Liver (tissue), 9 donors: ENCODE measurements around the gene SLU7. TPM values are rescaled to one million over a fixed set of nuclear protein-coding genes. Genes with fewer than 3 reads are reported as not detected.

Source experiments
- DNase-seq: peaks from one replicate; pipeline ENCODE4 v3.0.0-alpha.2; 2017; ENCODE audit warnings: low spot score
- H3K27ac ChIP-seq, 2 donors: one replicate each; pipeline ENCODE4 v1.7.0; 2013; ENCODE audit warnings: inconsistent platforms in 2 of 2, low read length in 2 of 2, control low read depth in 1 of 2, low read depth in 1 of 2, mild to moderate bottlenecking in 1 of 2
- H3K27me3 ChIP-seq, 4 donors: one replicate each; pipeline versions ENCODE4 v1.6.1 to v1.7.0; 2013; ENCODE audit warnings: low read length in 3 of 4, inconsistent platforms in 1 of 4, mild to moderate bottlenecking in 1 of 4, moderate library complexity in 1 of 4; ENCODE audit not compliant: control insufficient read depth in 4 of 4, insufficient read depth in 4 of 4
- H3K36me3 ChIP-seq, 4 donors: one replicate each; pipeline versions ENCODE4 v1.6.1 to v1.7.0; 2013; ENCODE audit warnings: low read length in 3 of 4, mild to moderate bottlenecking in 3 of 4, low read depth in 1 of 4, moderate library complexity in 1 of 4; ENCODE audit not compliant: control insufficient read depth in 4 of 4, insufficient read depth in 3 of 4
- H3K4me1 ChIP-seq, 4 donors: one replicate each; pipeline versions ENCODE4 v1.6.1 to v1.7.0; 2013; ENCODE audit warnings: low read length in 3 of 4, mild to moderate bottlenecking in 3 of 4, moderate library complexity in 1 of 4; ENCODE audit not compliant: control insufficient read depth in 4 of 4, insufficient read depth in 4 of 4
- H3K4me3 ChIP-seq, 3 donors: one replicate each; pipeline versions ENCODE4 v1.6.1 to v1.7.0; 2013; ENCODE audit warnings: low read length in 3 of 3, control low read depth in 1 of 3, low read depth in 1 of 3, mild to moderate bottlenecking in 1 of 3
- H3K9ac ChIP-seq, 2 donors: one replicate each; pipeline ENCODE4 v1.7.0; 2013; ENCODE audit warnings: low read length in 2 of 2, mild to moderate bottlenecking in 2 of 2, moderate library complexity in 2 of 2, control low read depth in 1 of 2, low read depth in 1 of 2
- H3K9me3 ChIP-seq, 4 donors: one replicate each; pipeline versions ENCODE4 v1.6.1 to v1.7.0; 2013; ENCODE audit warnings: low read length in 3 of 4; ENCODE audit not compliant: control insufficient read depth in 4 of 4
- ATF3 ChIP-seq: IDR thresholded peaks from 2 replicates; pipeline ENCODE4 v1.6.1; 2016; ENCODE audit warnings: antibody characterized with exemption
- CTCF ChIP-seq: fragments of 150-350 bp; IDR thresholded peaks from 2 replicates; pipeline ENCODE4 v1.5.1; 2017; ENCODE audit warnings: improper control_type of control experiment, low read depth, low read length; ENCODE audit not compliant: missing input control
- EGR1 ChIP-seq, 2 donors: IDR thresholded peaks; 2 replicates each; pipeline ENCODE4 v1.6.1; 2016 to 2018; ENCODE audit warnings: antibody characterized with exemption in 2 of 2, low read depth in 2 of 2
- FOXA1 ChIP-seq: IDR thresholded peaks from 2 replicates; pipeline ENCODE4 v1.6.1; 2016; ENCODE audit warnings: antibody characterized with exemption
- FOXA2 ChIP-seq: IDR thresholded peaks from 2 replicates; pipeline ENCODE4 v1.6.1; 2016; ENCODE audit warnings: antibody characterized with exemption
- GABPA ChIP-seq, 2 donors: IDR thresholded peaks in 1 of 2; conservative IDR thresholded peaks in 1 of 2; 2 replicates each; pipeline ENCODE4 v1.6.1; 2016; ENCODE audit warnings: antibody characterized with exemption in 2 of 2, mild to moderate bottlenecking in 1 of 2, moderate library complexity in 1 of 2
- HNF4G ChIP-seq: IDR thresholded peaks from 2 replicates; pipeline ENCODE4 v1.6.1; 2016; ENCODE audit warnings: antibody characterized with exemption
- JUND ChIP-seq, 2 donors: IDR thresholded peaks; 2 replicates each; pipeline ENCODE4 v1.6.1; 2016; ENCODE audit warnings: antibody characterized with exemption in 2 of 2
- NR2F2 ChIP-seq: IDR thresholded peaks from 2 replicates; pipeline ENCODE4 v1.6.1; 2016; ENCODE audit warnings: antibody characterized with exemption
- RAD21 ChIP-seq, 2 donors: IDR thresholded peaks; 2 replicates each; pipeline ENCODE4 v1.6.1; 2016; ENCODE audit warnings: antibody characterized with exemption in 2 of 2, mild to moderate bottlenecking in 2 of 2
- REST ChIP-seq: IDR thresholded peaks from 2 replicates; pipeline ENCODE4 v1.6.1; 2016; ENCODE audit warnings: antibody characterized with exemption, mild to moderate bottlenecking
- RXRA ChIP-seq, 2 donors: IDR thresholded peaks; 2 replicates each; pipeline ENCODE4 v1.6.1; 2017 to 2018; ENCODE audit warnings: antibody characterized with exemption in 2 of 2, mild to moderate bottlenecking in 1 of 2
- SP1 ChIP-seq: IDR thresholded peaks from 2 replicates; pipeline ENCODE4 v1.6.1; 2018; ENCODE audit warnings: antibody characterized with exemption, mild to moderate bottlenecking
- TAF1 ChIP-seq: conservative IDR thresholded peaks from 2 replicates; pipeline ENCODE4 v1.6.1; 2016; ENCODE audit warnings: antibody characterized with exemption, mild to moderate bottlenecking
- YY1 ChIP-seq: IDR thresholded peaks from 2 replicates; pipeline ENCODE4 v1.6.1; 2016; ENCODE audit warnings: antibody characterized with exemption, mild to moderate bottlenecking
- ZBTB33 ChIP-seq: IDR thresholded peaks from 2 replicates; pipeline ENCODE4 v1.6.1; 2016; ENCODE audit warnings: antibody characterized with exemption
- WGBS: extraction: QIAGEN DNeasy Blood & Tissue Kit; methylation state at CpG from one replicate; pipeline ENCODE4 v1.1.7; 2013; 5-methylcytosine and 5-hydroxymethylcytosine counted together
- polyA plus RNA-seq, 2 donors: library from polyadenylated mRNA; stranded (reverse) in 1 of 2; unstranded in 1 of 2; fragments of 200-250 nt in 1 of 2; fragments of >200 nt in 1 of 2; fragmentation: Nextera tagmentation in 1 of 2; extraction: Ambion mirVana in 1 of 2; gene quantifications; one replicate each; pipeline versions ENCODE4 v1.2.1 to v1.2.3, GENCODE V29; 2013 to 2015
- total RNA-seq, 2 donors: library from RNA; depleted of rRNA; stranded (reverse); fragments of >200 nt; gene quantifications; one replicate each; pipeline ENCODE4 v1.2.3, GENCODE V29; 2014
- donor health status: healthy.
- donor health status: healthy.
- donor health status: healthy.
- donor health status: healthy.
- donor health status: healthy.

The SLU7 gene
- total and polyA plus RNA-seq, 4 donors: 7.1 to 21.8 (median 17.6) TPM

- WGBS: 71% methylated on average over 3 of the region's 3 CpGs
- Histone ChIP-seq H3K27me3 (no peaks in the 10 kb centered on the region), H3K4me1 (no peaks in the 10 kb centered on the region), H3K4me3 (no peak overlapping the region), H3K9me3 (peaks cover 0 to 6% (median 2%) of the 10 kb centered on the region in 4 donors), H3K36me3 (no peaks in the 10 kb centered on the region), H3K9ac (no peak overlapping the region), H3K27ac (no peak overlapping the region)
- no peak for DNase-seq
- no peak for TF ChIP-seq CTCF
Observed at GRCh38 chr5:160382346-160382745, 36.5 kb downstream of the SLU7 start.

GRCh38 chr5:160380041-160380440 is 38.8 kb downstream of the SLU7 start:
- Histone ChIP-seq H3K9me3 (no peaks in the 10 kb centered on the region), H3K4me3 (no peak overlapping the region), H3K27me3 (peaks cover 0 to 3% (median 0%) of the 10 kb centered on the region in 4 donors), H3K9ac (no peak overlapping the region), H3K27ac (no peak overlapping the region), H3K36me3 (no peaks in the 10 kb centered on the region), H3K4me1 (no peaks in the 10 kb centered on the region)
- DNase-seq: no peak
- WGBS: 76% methylated on average over 2 of the region's 2 CpGs
- TF ChIP-seq HNF4G (no peak), RXRA (IDR thresholded peaks at IDR 0.05) (no peak), ZBTB33 (no peak), ATF3 (no peak), EGR1 (IDR thresholded peaks at IDR 0.05; ENCODE audit: low read depth in 2 of 2) (no peak), FOXA2 (no peak), TAF1 (no peak), FOXA1 (no peak), SP1 (no peak), JUND (IDR thresholded peaks at IDR 0.05) (no peak), RAD21 (IDR thresholded peaks at IDR 0.05) (no peak), NR2F2 (no peak)

GRCh38 chr5:160379511-160379910 is 39.4 kb downstream of the SLU7 start:
- 61% methylated on average over 4 of the region's 4 CpGs for WGBS
- DNase-seq: no peak
- no peak for TF ChIP-seq FOXA2
- TF ChIP-seq HNF4G: no peak
- TF ChIP-seq YY1: no peak
- no peak for TF ChIP-seq NR2F2
- no peak for TF ChIP-seq RXRA (IDR thresholded peaks at IDR 0.05)
- TF ChIP-seq JUND (IDR thresholded peaks at IDR 0.05): no peak
- no peak for TF ChIP-seq ZBTB33
- no peak for TF ChIP-seq REST
- TF ChIP-seq ATF3: no peak
- no peak for TF ChIP-seq GABPA (IDR thresholded peaks at IDR 0.05 in 1 of 2, conservative IDR thresholded peaks at IDR 0.05 in 1 of 2)
- no peak for TF ChIP-seq EGR1 (IDR thresholded peaks at IDR 0.05; ENCODE audit: low read depth in 2 of 2)

More at GRCh38 chr5:160379511-160379910, 39.4 kb downstream of the SLU7 start:
- H3K36me3 ChIP-seq: no peaks in the 10 kb centered on the region
- H3K4me1 ChIP-seq: no peaks in the 10 kb centered on the region
- H3K27ac ChIP-seq: no peak overlapping the region
- H3K27me3 ChIP-seq: peaks cover 0 to 4% (median 0%) of the 10 kb centered on the region in 4 donors
- H3K4me3 ChIP-seq: no peak overlapping the region
- no peaks in the 10 kb centered on the region for H3K9me3 ChIP-seq
- H3K9ac ChIP-seq: no peak overlapping the region
